Activated CD8-positive, alpha-beta T cell treated with anti-CD3 and anti-CD28 coated beads, Interleukin-2, amount 10 ng/mL, durations not matched to agents 7 days and 5 days (primary cell): Measurements from ENCODE around the gene CDHR3. TPM values are rescaled to one million over a fixed set of nuclear protein-coding genes. Genes with fewer than 3 reads are reported as not detected.

Experiments used
- ATAC-seq: fragments of 150-1000 bp; cut with Tn5 transposase; one replicate; pipeline ENCODE4 v1.10.0; 2021; ENCODE audit warnings: moderate library complexity
- CTCF ChIA-PET: fragments of 350-600 bp; sonication (Branson Sonifier 250); formaldehyde crosslinking; loops from one replicate; lab custom pipeline; 2021; ENCODE audit warnings: antibody characterized with exemption; lab: Charles Lee
- POLR2A ChIA-PET: fragments of 350-600 bp; sonication (Branson Sonifier 250); formaldehyde crosslinking; loops from one replicate; lab custom pipeline; 2021; ENCODE audit warnings: antibody characterized with exemption; lab: Charles Lee
- DNase-seq: peaks from one replicate; pipeline ENCODE4 v3.0.0-alpha.2; 2020
- H3K27ac Mint-ChIP-seq: one replicate; pipeline ENCODE4 v1.8.0; 2021; ENCODE audit warnings: mild to moderate bottlenecking, mixed read lengths
- H3K27me3 Mint-ChIP-seq: one replicate; pipeline ENCODE4 v1.8.0; 2021; ENCODE audit warnings: low read depth, mixed read lengths
- H3K36me3 Mint-ChIP-seq: one replicate; pipeline ENCODE4 v1.8.0; 2021; ENCODE audit warnings: low read depth, mixed read lengths
- H3K4me1 Mint-ChIP-seq: one replicate; pipeline ENCODE4 v1.8.0; 2021; ENCODE audit warnings: low read depth, mixed read lengths
- H3K4me3 Mint-ChIP-seq: one replicate; pipeline ENCODE4 v1.8.0; 2021; ENCODE audit warnings: mild to moderate bottlenecking, mixed read lengths
- H3K9me3 Mint-ChIP-seq: one replicate; pipeline ENCODE4 v1.8.0; 2022; ENCODE audit warnings: mixed read lengths; ENCODE audit not compliant: insufficient read depth
- total RNA-seq, 2 experiments: library from RNA; stranded (reverse); gene quantifications; one replicate each; pipeline ENCODE4 v1.2.3, GENCODE V29; 2021

The CDHR3 gene
- total RNA-seq, 2 experiments from 2014 or later: 0.31 to 0.92 TPM

- Mint-ChIP-seq H3K4me3 (no peak overlapping the region), H3K27me3 (no peaks in the 10 kb centered on the region), H3K9me3 (no peaks in the 10 kb centered on the region), H3K4me1 (peaks cover 57% of the 10 kb centered on the region), H3K36me3 (no peaks in the 10 kb centered on the region), H3K27ac (peak overlapping the region; percentile 60)
- ATAC-seq: no peak
- no peak for DNase-seq
- ChIA-PET POLR2A (interaction anchor here (1.2 kb wide), 1 partner anchor 10 kb away, joined by 3 read pairs; no protein-coding TSS in a partner anchor), CTCF (interaction anchor here (1.0 to 8.2 kb wide), 3 partner anchors 10 to 105 kb away, joined by 3 to 201 read pairs (median 5); no protein-coding TSS in a partner anchor)
Observed at GRCh38 chr7:106062006-106062405, 98.9 kb downstream of the CDHR3 start.

- no peak for ATAC-seq
- Mint-ChIP-seq H3K4me3 (no peak overlapping the region), H3K9me3 (no peaks in the 10 kb centered on the region), H3K27me3 (no peaks in the 10 kb centered on the region), H3K36me3 (no peaks in the 10 kb centered on the region), H3K27ac (peak overlapping the region; percentile 60), H3K4me1 (peaks cover 51% of the 10 kb centered on the region)
- DNase-seq: no peak
- CTCF ChIA-PET: interaction anchor here (1.2 to 8.2 kb wide), 2 partner anchors 9 to 91 kb away, joined by 5 to 201 read pairs; no protein-coding TSS in a partner anchor
- POLR2A ChIA-PET: interaction anchor here (1.2 kb wide), 1 partner anchor 9 kb away, joined by 3 read pairs; no protein-coding TSS in a partner anchor
Observed at GRCh38 chr7:106062521-106062931, 99.5 kb downstream of the CDHR3 start.

GRCh38 chr7:106063024-106063423 is 100.0 kb downstream of the CDHR3 start:
- Mint-ChIP-seq H3K27ac (no peak overlapping the region), H3K36me3 (no peaks in the 10 kb centered on the region), H3K9me3 (no peaks in the 10 kb centered on the region), H3K4me1 (peaks cover 46% of the 10 kb centered on the region), H3K27me3 (no peaks in the 10 kb centered on the region), H3K4me3 (no peak overlapping the region)
- DNase-seq (no peak), ATAC-seq (no peak)
- CTCF ChIA-PET: interaction anchor here (1.0 to 8.2 kb wide), 2 partner anchors 90 to 406 kb away, joined by 3 to 201 read pairs; no protein-coding TSS in a partner anchor
- POLR2A ChIA-PET: no interaction called here

- ChIA-PET CTCF (interaction anchor here (1.0 kb wide), 1 partner anchor 407 kb away, joined by 3 read pairs; no protein-coding TSS in a partner anchor), POLR2A (no interaction called here)
- no peak for ATAC-seq
- Mint-ChIP-seq H3K27me3 (no peaks in the 10 kb centered on the region), H3K27ac (no peak overlapping the region), H3K4me1 (peaks cover 43% of the 10 kb centered on the region), H3K4me3 (no peak overlapping the region), H3K9me3 (no peaks in the 10 kb centered on the region), H3K36me3 (no peaks in the 10 kb centered on the region)
- DNase-seq: no peak
Observed at GRCh38 chr7:106063692-106064091, 100.6 kb downstream of the CDHR3 start.

GRCh38 chr7:106064316-106064715 is 101.3 kb downstream of the CDHR3 start:
- ChIA-PET POLR2A (no interaction called here), CTCF (no interaction called here)
- no peak for ATAC-seq
- Mint-ChIP-seq H3K9me3 (no peaks in the 10 kb centered on the region), H3K4me1 (peaks cover 43% of the 10 kb centered on the region), H3K36me3 (no peaks in the 10 kb centered on the region), H3K27me3 (no peaks in the 10 kb centered on the region), H3K27ac (no peak overlapping the region), H3K4me3 (no peak overlapping the region)
- no peak for DNase-seq

- no peaks in the 10 kb centered on the region for H3K27me3 Mint-ChIP-seq
- H3K9me3 Mint-ChIP-seq: no peaks in the 10 kb centered on the region
- H3K4me3 Mint-ChIP-seq: no peak overlapping the region
- ATAC-seq (no peak), DNase-seq (no peak)
- H3K27ac Mint-ChIP-seq: no peak overlapping the region
- ChIA-PET POLR2A (interaction anchor here (0.9 kb wide), 1 partner anchor 47 kb away, joined by 3 read pairs; the partner anchor contains the start of gene SYPL1), CTCF (interaction anchor here (1.3 kb wide), 1 partner anchor 47 kb away, joined by 3 read pairs; the partner anchor contains the start of gene SYPL1)
- peaks cover 3% of the 10 kb centered on the region for H3K36me3 Mint-ChIP-seq
- peaks cover 44% of the 10 kb centered on the region for H3K4me1 Mint-ChIP-seq
Observed at GRCh38 chr7:106064771-106065574, 101.9 kb downstream of the CDHR3 start.

GRCh38 chr7:106065575-106066500 is 102.8 kb downstream of the CDHR3 start:
- ATAC-seq: no peak
- no peak overlapping the region for H3K4me3 Mint-ChIP-seq
- ChIA-PET CTCF (interaction anchor here (1.3 kb wide), 1 partner anchor 46 kb away, joined by 3 read pairs; the partner anchor contains the start of gene SYPL1), POLR2A (interaction anchor here (0.9 kb wide), 1 partner anchor 47 kb away, joined by 3 read pairs; the partner anchor contains the start of gene SYPL1)
- DNase-seq: no peak
- no peak overlapping the region for H3K27ac Mint-ChIP-seq
- H3K27me3 Mint-ChIP-seq: no peaks in the 10 kb centered on the region
- peaks cover 3% of the 10 kb centered on the region for H3K36me3 Mint-ChIP-seq
- H3K9me3 Mint-ChIP-seq: no peaks in the 10 kb centered on the region
- peaks cover 52% of the 10 kb centered on the region for H3K4me1 Mint-ChIP-seq

GRCh38 chr7:106067678-106068077 is 104.6 kb downstream of the CDHR3 start:
- no peak overlapping the region for H3K27ac Mint-ChIP-seq
- CTCF ChIA-PET: interaction anchor here (1.0 to 1.6 kb wide), 3 partner anchors 10 to 98 kb away, joined by 3 to 10 read pairs (median 5); no protein-coding TSS in a partner anchor

GRCh38 chr7:106068538-106068961 is 105.5 kb downstream of the CDHR3 start:
- H3K36me3 Mint-ChIP-seq: peaks cover 3% of the 10 kb centered on the region
- no peak for DNase-seq
- no peak for ATAC-seq
- no peak overlapping the region for H3K4me3 Mint-ChIP-seq
- H3K9me3 Mint-ChIP-seq: no peaks in the 10 kb centered on the region
- H3K27me3 Mint-ChIP-seq: no peaks in the 10 kb centered on the region
- H3K4me1 Mint-ChIP-seq: peaks cover 59% of the 10 kb centered on the region
- ChIA-PET CTCF (interaction anchor here (1.2 to 1.6 kb wide), 2 partner anchors 10 to 85 kb away, joined by 5 to 10 read pairs; no protein-coding TSS in a partner anchor), POLR2A (interaction anchor here (1.6 kb wide), 1 partner anchor 43 kb away, joined by 7 read pairs; the partner anchor contains the start of gene SYPL1)
- H3K27ac Mint-ChIP-seq: peak overlapping the region; percentile 5

More at GRCh38 chr7:106067678-106068077, 104.6 kb downstream of the CDHR3 start:
- H3K4me3 Mint-ChIP-seq: no peak overlapping the region
- ATAC-seq: no peak
- H3K4me1 Mint-ChIP-seq: peaks cover 59% of the 10 kb centered on the region
- H3K9me3 Mint-ChIP-seq: no peaks in the 10 kb centered on the region
- peaks cover 3% of the 10 kb centered on the region for H3K36me3 Mint-ChIP-seq
- H3K27me3 Mint-ChIP-seq: no peaks in the 10 kb centered on the region
- DNase-seq: no peak
- POLR2A ChIA-PET: interaction anchor here (1.6 kb wide), 1 partner anchor 44 kb away, joined by 7 read pairs; the partner anchor contains the start of gene SYPL1

- ChIA-PET POLR2A (no interaction called here), CTCF (interaction anchor here (4.6 kb wide), 1 partner anchor 85 kb away, joined by 51 read pairs; no protein-coding TSS in a partner anchor)
- H3K4me3 Mint-ChIP-seq: no peak overlapping the region
- peaks cover 3% of the 10 kb centered on the region for H3K36me3 Mint-ChIP-seq
- no peaks in the 10 kb centered on the region for H3K9me3 Mint-ChIP-seq
- DNase-seq (no peak), ATAC-seq (no peak)
- H3K27me3 Mint-ChIP-seq: no peaks in the 10 kb centered on the region
- H3K4me1 Mint-ChIP-seq: peaks cover 59% of the 10 kb centered on the region
- peak overlapping the region; percentile 78 for H3K27ac Mint-ChIP-seq
Observed at GRCh38 chr7:106068986-106069385, 105.9 kb downstream of the CDHR3 start.
